Heart right ventricle (tissue), 16 donors: ENCODE data around the gene ANKMY2. TPM values are rescaled to one million over a fixed set of nuclear protein-coding genes. Genes with fewer than 3 reads are reported as not detected.

Experiments
- ATAC-seq, 8 donors: fragments of 200-7000 bp; cut with Tn5 transposase; one replicate each; pipeline ENCODE4 v1.9.1; 2020; ENCODE audit warnings: mild to moderate bottlenecking in 8 of 8, moderate library complexity in 8 of 8, moderate number of reproducible peaks in 1 of 8
- DNase-seq, 2 donors: peaks; one replicate each; pipeline ENCODE4 v3.0.0-alpha.2; 2020
- H3K27ac ChIP-seq, 10 donors: fragments of 200-600 bp; sonication (generic) in 2 of 10; one replicate each; pipeline versions ENCODE4 v1.5.0 to v1.8.0; 2020 to 2022; ENCODE audit warnings: mild to moderate bottlenecking in 3 of 10
- H3K27me3 ChIP-seq, 7 donors: fragments of 200-600 bp; one replicate each; pipeline ENCODE4 v1.8.0; 2021 to 2022; ENCODE audit warnings: mild to moderate bottlenecking in 2 of 7
- H3K36me3 ChIP-seq, 9 donors: fragments of 200-600 bp; sonication (generic) in 1 of 9; one replicate each; pipeline versions ENCODE4 v1.5.0 to v1.8.0; 2020 to 2022; ENCODE audit warnings: mild to moderate bottlenecking in 2 of 9
- H3K4me1 ChIP-seq, 9 donors: fragments of 200-600 bp; sonication (generic) in 1 of 9; one replicate each; pipeline versions ENCODE4 v1.5.0 to v1.8.0; 2020 to 2022; ENCODE audit warnings: mild to moderate bottlenecking in 4 of 9
- H3K4me3 ChIP-seq, 10 donors: fragments of 200-600 bp; sonication (generic) in 2 of 10; one replicate each; pipeline versions ENCODE4 v1.5.0 to v1.8.0; 2020 to 2022; ENCODE audit warnings: mild to moderate bottlenecking in 7 of 10, moderate library complexity in 2 of 10
- H3K9me3 ChIP-seq, 11 donors: fragments of 200-600 bp in 10 of 11; sonication (generic) in 2 of 11; one replicate each; pipeline versions ENCODE4 v1.5.0 to v1.8.0; 2013 to 2022; ENCODE audit warnings: mild to moderate bottlenecking in 2 of 11, control low read depth in 1 of 11, moderate library complexity in 1 of 11
- WGBS, 2 donors: extraction: QIAGEN DNeasy Blood & Tissue Kit; methylation state at CpG; one replicate each; pipeline ENCODE4 v1.1.7; 2013; ENCODE audit warnings: inconsistent platforms in 1 of 2; 5-methylcytosine and 5-hydroxymethylcytosine counted together
- intact Hi-C, 10 donors: fragments of 100-400 bp; cut with DNase I; formaldehyde crosslinking; loops; one replicate each; pipeline versions ENCODE4 v1.11.1 to v1.14.2; 2022
- polyA plus RNA-seq, 2 donors: library from polyadenylated mRNA; stranded (reverse); fragments of 200-250 nt; gene quantifications; one replicate each; pipeline ENCODE4 v1.2.3, GENCODE V29; 2013
- total RNA-seq, 10 donors: library from RNA; stranded (reverse); fragmentation: NEBNext Ultra II Directional in 3 of 10; extraction: Animal tissue kit (Norgen Biotek cat#: 25700) in 3 of 10; gene quantifications; one replicate each; pipeline versions ENCODE4 v1.2.1 to v1.2.4, GENCODE V29; 2021 to 2023
- TF ChIP-seq, protein P1 (sequence below), 9 donors: fragments of 200-600 bp; sonication (generic) in 2 of 9; IDR thresholded peaks; one replicate each; pipeline versions ENCODE4 v1.5.0 to v1.8.0; 2021 to 2022; ENCODE audit warnings: antibody characterized with exemption in 9 of 9, mild to moderate bottlenecking in 5 of 9, moderate library complexity in 1 of 9
- donor health status: Arrhythmogenic right ventricular cardiomyopathy.
- donor health status: ischemic (EF 13 %, LVEDD 7.1; RV severe dilation, severe dysfunction).
- donor health status: healthy with polysubstance abuse.
- donor health status: DM: no; HTN: yes; CAD: no.
- donor health status: DM: no; HTN: no; CAD: no.
- donor health status: ischemic (EF 25% LVEDD 6.9; RV normal size, moderate dysfunction).
- donor health status: ischemic (EF 25% LVEDD 5.7; RV mildly dilated, moderate dysfunction).
- donor health status: healthy.
- donor health status: DM: yes; HTN: yes; CAD: no.
- donor health status: Ischemic cardiomyopathy.
- donor health status: ischemic (EF 35%, LVEDD 5.7; RV mildly dilated, moderate dysfunction).
- donor health status: nonischemic (EF 11% LVEDD 7.7; RV severe dilation, severe dysfunction).
- donor health status: DM: yes; HTN: yes; CAD: no.
- donor health status: PGD.
- donor health status: ischemic (EF 29% LVEDD 5.4; RV normal size, mild dysfunction).
- donor health status: nonischemic (EF 23%, LVEDD 6.1; RV moderate dilation, normal function).

Gene ANKMY2
- total and polyA plus RNA-seq, 12 donors = 10.7 to 46.7 (median 32.8) TPM

DNA sequence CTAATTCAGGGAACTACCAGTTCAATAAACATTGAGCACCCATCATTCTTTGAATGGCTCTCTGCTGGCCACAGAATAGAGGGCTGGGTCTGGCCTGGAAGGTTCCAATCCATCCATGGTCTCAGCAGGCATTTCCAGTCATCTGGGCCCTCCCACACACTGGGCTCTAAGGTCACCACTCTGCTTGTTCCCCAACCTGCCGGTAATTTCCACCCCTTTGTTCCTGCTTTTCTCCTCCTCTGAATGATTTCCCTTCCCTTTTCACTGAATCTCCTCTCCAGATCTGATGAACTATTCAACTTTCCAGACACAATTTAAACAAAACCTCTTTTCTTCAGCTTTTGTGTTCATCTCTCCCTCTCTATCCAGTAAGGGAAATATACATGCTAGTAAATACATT is 3.0 kb upstream of the ANKMY2 start:
- intact Hi-C loops = loop anchor here in 3 of 10 donors (2.0 to 10.0 kb wide), 4 partner anchors 14 to 104 kb away; partner anchors contain the start of gene TSPAN13 (in 1 of the 3)
- Histone ChIP-seq H3K27me3 (no peaks in the 10 kb centered on the region), H3K4me3 (peak overlapping the region in 2 of 10 donors; percentile 89 to 96), H3K9me3 (no peaks in the 10 kb centered on the region), H3K36me3 (no peaks in the 10 kb centered on the region), H3K4me1 (peaks cover 6 to 80% (median 72%) of the 10 kb centered on the region in 9 donors), H3K27ac (peak overlapping the region in 8 of 10 donors; percentile 13 to 98 (median 92))
- 17% methylated on average over 1 of the region's 1 CpG for WGBS, 2 donors
- TF ChIP-seq, protein P1, sequence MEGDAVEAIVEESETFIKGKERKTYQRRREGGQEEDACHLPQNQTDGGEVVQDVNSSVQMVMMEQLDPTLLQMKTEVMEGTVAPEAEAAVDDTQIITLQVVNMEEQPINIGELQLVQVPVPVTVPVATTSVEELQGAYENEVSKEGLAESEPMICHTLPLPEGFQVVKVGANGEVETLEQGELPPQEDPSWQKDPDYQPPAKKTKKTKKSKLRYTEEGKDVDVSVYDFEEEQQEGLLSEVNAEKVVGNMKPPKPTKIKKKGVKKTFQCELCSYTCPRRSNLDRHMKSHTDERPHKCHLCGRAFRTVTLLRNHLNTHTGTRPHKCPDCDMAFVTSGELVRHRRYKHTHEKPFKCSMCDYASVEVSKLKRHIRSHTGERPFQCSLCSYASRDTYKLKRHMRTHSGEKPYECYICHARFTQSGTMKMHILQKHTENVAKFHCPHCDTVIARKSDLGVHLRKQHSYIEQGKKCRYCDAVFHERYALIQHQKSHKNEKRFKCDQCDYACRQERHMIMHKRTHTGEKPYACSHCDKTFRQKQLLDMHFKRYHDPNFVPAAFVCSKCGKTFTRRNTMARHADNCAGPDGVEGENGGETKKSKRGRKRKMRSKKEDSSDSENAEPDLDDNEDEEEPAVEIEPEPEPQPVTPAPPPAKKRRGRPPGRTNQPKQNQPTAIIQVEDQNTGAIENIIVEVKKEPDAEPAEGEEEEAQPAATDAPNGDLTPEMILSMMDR (IDR thresholded peaks at IDR 0.05) = no peak
- ATAC-seq = no peak
- DNase-seq = no peak

DNA sequence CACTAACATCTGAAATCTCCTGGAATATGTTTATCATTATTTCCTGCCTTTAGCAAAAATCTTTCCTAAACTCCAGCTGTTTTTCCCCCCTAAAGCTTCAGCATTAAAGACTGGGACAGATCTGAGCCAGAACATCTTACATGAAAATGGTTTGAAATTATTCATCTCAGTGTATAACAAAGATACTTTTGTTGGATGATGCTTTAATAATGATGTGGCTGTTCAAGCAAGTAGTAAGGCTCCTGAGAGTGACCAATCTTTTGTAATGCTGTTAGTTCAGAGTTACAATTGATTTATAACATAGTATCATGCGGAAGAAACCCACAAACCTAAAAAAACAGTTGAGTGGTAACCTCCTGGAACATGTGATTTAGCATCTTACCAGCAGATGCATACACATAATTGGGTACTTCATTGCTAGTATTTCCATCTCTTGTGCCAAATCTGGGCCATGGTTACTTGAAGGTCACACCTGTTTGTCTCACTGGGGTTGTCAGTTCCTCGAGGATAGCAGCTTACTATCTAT is 1.9 kb upstream of the ANKMY2 start:
- Histone ChIP-seq H3K9me3 (no peaks in the 10 kb centered on the region), H3K4me1 (peaks cover 6 to 80% (median 74%) of the 10 kb centered on the region in 9 donors), H3K27me3 (no peaks in the 10 kb centered on the region), H3K36me3 (no peaks in the 10 kb centered on the region), H3K4me3 (peak overlapping the region; percentile 74 to 98 (median 90)), H3K27ac (peak overlapping the region in 7 of 10 donors; percentile 88 to 98 (median 92))
- DNase-seq = no peak
- TF ChIP-seq, protein P1 (IDR thresholded peaks at IDR 0.05) = no peak
- no peak for ATAC-seq
- intact Hi-C loops = loop anchor here in 3 of 10 donors (5.0 to 10.0 kb wide), 3 partner anchors 47 to 105 kb away; partner anchors contain the start of gene TSPAN13 (in 1 of the 3)
- WGBS, 2 donors = 27 to 36% methylated on average over 2 of the region's 2 CpGs

DNA sequence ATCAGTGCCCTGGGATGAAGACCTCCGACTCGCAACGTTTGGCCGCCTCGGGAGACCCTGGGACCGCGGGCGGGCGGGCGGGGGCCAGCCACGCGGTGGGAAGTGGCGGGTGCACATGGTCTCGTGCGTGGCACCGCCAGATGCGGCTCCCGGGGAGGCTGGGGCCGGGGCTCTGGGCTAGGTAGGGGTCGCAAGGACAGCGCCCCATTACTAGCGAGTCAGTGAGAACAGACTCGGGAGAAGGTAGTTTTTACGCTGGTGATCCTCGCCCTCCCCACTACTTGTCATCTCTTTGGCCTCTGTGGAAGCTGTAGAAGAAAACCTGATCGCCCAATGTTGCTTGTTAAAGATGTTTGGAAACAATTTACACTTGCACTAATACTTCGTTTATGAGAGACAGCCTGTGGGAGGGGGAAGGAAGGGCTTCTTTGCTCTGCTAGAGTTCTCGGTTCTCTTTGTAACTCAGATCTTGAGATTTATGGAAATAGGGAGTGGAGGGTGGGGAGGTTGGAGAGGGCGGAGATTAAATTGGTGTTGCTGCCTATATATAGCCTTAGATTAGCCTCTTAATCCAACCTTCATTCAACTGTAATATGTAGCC is 1.0 kb upstream of the ANKMY2 start:
- Histone ChIP-seq H3K36me3 (peaks cover 0 to 5% (median 0%) of the 10 kb centered on the region in 9 donors), H3K4me1 (peaks cover 6 to 80% (median 71%) of the 10 kb centered on the region in 9 donors), H3K9me3 (no peaks in the 10 kb centered on the region), H3K4me3 (peak overlapping the region; percentile 74 to 98 (median 90)), H3K27ac (peak overlapping the region; percentile 73 to 98 (median 92)), H3K27me3 (no peaks in the 10 kb centered on the region)
- WGBS, 2 donors = 0 to 1% methylated on average over 25 to 29 of the region's 29 CpGs
- TF ChIP-seq, protein P1 (IDR thresholded peaks at IDR 0.05) = no peak
- DNase-seq = no peak
- intact Hi-C loops = loop anchor here in 3 of 10 donors (5.0 to 10.0 kb wide), 3 partner anchors 48 to 106 kb away; partner anchors contain the start of gene TSPAN13 (in 1 of the 3)
- ATAC-seq = peak in 6 of 8 donors; percentile 7 to 45 (median 13)
